Activated T-cell treated with anti-CD3 and anti-CD28 coated beads, Interleukin-2, amount 50 U/mL, for 48 hours (primary cell): Measurements from ENCODE around the gene KLHL26.

Experiments
- DNase-seq, 2 experiments: peaks; one replicate each; pipeline ENCODE4 v3.0.0-alpha.2; 2020

The KLHL26 gene

DNA sequence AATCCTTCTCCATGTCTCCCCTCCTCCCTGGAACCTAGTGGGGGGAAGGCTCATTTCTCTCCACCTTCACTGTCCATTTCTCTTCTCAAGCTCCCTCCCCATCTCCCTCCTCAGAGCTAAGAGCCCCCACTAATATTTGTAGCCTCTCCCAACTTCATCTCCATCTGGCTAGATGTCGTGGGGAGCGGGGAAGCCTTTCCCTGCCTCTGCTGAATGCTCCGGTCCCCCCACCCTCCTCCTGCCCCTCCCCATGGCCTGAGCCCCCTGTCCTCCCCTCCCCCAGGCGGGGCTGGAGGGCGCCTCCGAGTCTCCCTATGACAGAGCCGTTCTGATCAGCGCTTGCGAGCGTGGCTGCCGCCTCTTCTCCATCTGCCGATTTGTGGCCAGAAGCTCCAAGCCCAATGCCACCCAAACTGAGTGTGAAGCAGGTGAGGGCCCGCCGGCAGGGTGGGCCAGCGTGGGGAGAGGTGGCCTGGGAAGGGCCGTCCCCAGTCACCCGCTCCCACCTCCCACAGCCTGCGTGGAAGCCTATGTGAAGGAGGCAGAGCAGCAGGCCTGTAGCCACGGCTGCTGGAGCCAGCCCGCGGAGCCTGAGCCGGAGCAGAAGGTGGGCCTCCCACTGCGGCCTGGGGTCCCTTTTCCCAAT, 23.1 kb upstream of the KLHL26 start:
- no peak for DNase-seq

DNA sequence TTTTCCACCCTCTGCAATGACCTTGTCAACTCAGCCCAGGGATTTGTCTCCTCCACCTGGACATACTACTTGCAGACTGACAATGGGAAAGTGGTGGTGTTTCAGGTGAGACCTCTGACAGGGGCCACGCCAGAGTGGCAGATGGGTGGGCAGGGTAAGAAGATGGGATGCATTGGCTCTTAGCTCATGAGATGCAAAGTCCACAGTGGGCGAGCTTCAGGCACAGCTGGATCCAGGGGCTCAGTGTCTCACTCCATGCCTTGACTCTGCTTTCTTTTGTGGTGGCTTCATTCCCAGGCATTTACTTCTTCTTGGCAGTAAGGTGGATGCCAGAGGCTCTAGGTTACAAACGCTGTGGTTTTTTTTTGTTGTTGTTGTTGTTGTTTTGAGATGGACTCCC, 20.8 kb upstream of the KLHL26 start:
- no peak for DNase-seq

DNA sequence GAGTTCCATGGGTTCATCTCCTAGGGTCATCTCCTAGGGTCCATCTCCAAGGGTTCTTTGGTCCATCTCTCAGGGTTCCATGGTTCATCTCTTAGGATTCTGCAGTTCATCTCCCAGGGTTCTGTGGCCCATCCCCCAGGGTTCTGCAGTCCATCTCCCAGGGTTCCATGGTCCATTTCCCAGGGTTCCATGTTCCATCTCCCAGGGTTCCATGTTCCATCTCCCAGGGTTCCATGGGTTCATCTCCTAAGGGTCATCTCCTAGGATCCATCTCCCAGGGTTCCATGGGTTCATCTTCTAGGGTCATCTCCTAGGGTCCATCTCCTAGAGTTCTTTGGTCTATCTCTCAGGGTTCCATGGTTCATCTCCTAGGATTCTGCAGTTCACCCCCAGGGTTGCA, 19.3 kb upstream of the KLHL26 start:
- no peak for DNase-seq

DNA sequence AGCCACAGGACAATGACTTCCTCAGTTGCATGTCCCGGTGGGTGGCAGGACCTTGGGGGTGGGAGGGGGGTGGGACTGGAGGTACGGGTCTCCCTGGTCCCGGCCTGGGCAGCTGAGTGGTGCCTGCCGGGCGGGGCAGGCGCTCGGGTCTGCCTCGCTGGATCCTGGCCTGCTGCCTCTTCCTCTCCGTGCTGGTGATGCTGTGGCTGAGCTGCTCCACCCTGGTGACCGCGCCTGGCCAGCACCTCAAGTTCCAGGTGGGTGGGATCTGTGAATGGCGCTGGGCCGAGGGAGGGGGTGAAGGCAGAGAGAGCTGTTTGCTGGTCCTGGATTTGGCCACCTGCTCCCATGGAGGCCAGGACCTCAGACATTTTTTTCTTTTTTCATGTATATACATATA, 18.6 kb upstream of the KLHL26 start:
- DNase-seq, result no peak

DNA sequence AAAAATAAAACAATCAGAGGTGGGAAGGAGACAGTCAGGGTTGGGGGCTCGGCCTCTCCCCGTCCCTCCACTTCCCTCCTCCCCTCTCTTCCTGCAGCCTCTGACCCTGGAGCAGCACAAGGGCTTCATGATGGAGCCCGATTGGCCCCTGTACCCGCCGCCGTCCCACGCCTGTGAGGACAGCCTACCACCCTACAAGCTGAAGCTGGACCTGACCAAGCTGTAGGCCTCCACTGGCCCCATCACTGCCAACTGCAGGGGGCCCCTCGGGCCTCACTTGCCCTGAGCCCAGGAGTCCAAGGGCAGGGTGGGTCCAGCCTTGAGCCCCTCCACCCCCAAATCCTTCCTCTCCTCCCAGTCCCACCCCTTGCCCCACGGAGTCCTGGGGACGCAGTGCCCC, 16.5 kb upstream of the KLHL26 start:
- DNase-seq, result no peak

DNA sequence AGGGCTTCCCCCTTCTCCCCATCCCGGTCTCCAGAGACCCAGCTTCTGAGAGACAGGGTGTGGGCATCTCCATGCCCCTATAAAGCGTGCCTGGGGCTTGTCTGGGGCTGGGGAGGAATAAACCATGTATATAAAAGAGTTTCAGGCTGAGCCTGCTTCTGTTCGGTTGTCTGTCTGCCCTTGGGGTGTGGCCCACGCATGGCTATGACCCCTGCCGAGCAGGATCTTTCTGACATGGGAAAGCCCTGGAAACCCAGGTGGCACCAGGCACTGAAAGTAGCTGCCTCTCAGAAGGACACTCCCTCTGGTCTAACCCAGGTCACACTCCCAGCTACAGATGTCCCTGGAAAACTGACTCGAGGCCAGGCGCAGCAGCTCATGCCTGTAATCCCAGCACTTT, 15.9 kb upstream of the KLHL26 start:
- DNase-seq, result no peak

DNA sequence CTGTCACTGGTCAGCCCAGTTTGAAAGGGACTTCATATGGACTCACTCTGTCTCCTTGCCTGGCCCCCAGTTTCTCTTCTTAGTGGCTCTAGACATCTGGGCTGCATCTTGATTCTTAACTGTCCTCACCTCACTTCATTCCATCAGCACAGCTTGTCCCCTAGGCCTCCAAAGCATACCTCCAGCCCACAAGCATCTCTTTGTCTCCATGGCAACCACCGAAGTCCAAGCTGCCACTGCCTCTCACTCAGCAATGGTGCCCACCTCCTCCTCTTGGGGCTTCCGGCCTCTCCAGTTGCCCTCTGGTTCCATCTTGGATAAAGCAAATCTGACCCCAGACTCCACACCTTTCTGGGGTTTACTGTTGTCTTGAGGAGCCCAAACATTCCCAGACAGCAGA, 9.9 kb upstream of the KLHL26 start:
- DNase-seq, result no peak

DNA sequence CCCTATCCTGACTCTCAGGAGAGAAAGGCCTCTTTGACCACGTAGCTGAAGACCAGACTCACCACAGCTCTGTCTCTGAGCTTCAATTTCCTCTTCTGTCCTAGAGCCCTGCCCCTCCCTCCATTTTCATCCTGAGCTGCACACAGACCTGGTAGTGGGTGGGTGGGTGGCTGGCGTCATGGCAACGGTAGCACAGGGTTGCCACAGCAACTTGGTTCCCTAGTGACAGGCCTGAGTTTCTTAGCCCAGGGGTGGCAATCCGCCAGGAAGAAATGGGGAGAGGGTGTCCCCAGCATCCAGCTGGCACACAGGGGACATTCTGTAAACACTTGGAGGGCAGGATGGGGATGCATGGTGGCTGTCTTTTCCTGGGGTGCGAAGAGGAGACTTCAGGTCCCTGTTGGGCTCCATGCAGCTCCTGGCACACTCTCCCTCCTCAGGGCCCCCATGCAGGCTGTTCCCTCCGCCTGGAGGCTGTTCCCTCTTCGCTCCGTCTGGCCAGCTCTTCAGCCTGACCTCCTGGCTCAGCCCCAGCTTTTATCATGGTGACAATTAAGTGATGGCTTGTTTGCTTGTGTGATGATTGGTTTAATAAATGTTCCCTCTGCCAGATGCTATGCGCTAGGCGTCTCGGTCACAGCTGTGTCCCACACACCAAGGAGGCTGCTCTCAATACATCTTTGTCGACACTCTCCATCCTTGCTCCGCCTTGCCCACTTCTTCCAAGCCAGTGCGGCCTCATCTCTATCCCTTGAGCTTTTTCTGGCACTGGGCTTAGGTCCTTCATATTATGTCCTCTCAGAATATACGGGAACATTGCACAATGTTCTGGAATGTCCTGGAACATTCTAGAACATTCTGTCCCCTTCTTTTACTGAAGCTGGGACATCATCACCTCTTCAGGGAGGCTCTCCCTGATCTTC, 7.4 kb upstream of the KLHL26 start:
- no peak for DNase-seq

DNA sequence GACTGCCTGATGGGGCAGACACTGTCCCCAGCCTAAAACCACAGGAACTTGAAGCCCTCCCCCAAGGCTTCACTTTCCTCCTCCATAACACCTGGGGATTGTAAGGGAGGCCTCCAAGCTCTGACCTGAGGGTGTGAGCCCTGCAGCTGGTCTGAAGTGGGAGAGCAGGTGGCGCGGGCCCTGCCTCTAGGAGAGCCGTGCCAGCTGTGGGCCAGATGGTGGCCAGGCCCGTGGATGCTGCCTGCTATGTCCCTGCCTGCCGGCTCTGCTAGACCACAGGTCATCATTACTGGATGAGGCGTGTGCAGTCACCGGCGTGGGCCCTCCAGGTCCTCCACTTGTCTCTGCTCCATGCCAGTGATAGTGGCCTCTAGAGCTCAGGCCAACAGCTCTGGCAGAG, 3.5 kb upstream of the KLHL26 start:
- no peak for DNase-seq

DNA sequence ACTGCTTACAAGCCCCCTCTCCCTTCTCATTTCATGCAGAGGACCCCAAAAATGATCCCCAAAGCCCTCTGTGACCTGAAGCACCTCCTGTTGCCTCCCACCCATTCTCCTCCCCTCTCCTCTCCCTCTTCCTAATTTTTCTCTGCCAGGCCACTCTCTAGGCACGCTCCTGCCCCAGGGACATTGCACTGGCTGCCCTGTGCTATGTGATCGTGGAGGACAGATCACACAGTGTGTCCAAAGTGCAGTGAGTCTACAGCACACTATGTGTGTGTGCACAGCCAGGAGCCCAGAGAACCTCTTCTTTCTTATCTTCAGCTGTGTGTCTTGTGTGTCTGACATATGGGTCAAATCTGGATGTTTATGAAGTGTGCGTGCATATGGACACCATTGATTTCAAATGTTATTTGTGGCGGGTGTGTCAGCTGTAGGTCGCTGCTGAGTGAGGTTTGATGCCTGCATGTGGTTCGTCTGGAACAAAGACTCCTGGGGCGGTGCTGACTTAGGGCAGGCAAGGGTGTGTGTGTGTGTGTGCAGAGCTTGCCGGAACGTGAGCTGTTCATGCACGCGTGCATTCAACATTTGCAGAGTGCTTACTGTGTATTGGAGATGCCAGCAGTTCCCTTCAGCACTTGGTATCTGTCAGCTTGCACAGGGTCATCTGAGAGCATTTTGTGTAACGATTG, 2.1 kb upstream of the KLHL26 start:
- DNase-seq, result no peak

DNA sequence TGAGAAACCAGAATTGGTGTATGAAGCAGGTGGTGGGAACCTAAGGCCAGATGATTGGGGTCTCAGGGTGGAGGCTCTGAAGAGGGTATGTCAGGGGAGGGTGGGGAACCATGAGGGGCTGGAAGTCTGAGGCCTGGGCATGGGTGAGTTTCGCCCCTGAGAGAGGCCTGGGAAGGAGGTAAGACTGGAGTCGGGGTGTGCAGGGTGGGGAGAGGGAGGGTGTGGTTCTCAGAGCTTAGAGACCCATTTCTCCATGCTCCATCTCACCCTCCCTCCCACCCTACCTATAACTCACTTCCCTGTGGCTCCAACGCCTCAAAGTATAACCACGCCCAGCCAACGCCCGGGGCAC, 1.0 kb upstream of the KLHL26 start:
- no peak for DNase-seq

DNA sequence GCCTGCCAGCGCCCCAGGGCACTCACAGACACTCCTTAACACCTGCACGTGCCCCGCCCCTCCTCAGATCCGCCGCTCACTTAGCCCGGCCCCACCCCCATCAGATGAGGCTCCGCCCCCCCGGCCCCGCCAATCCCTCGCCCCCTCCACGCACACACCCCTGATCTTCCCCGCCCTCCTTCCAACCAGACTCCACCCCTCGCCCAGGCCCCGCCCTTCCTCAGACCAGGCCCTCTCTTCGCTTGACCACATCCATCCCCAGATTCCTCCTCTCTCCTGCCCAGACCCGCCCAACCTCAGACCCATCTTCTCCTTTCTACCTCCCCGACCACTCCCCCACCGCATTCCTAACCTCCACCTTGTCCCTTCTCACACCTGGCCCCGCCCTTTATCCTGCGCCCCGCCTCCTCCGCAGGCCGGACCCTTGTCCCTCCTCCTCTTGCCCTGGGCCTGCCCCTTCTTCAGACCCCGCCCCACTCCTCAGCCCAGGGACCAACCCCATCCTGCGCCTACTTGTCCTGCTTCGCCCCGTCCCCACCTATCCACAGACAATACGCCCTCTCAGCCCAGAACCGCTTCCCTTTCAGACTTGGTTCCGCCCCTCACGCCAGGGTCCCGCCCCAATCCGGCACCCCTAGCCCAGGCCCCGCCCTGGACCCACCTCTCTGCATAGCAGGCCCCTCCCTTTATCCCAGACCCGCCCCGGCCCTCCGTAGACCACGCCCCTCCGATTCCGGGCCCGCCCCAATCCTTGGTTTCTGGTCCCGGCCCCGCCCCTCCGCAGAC, 452 bp upstream of the KLHL26 start:
- DNase-seq, result peak; percentile 100

DNA sequence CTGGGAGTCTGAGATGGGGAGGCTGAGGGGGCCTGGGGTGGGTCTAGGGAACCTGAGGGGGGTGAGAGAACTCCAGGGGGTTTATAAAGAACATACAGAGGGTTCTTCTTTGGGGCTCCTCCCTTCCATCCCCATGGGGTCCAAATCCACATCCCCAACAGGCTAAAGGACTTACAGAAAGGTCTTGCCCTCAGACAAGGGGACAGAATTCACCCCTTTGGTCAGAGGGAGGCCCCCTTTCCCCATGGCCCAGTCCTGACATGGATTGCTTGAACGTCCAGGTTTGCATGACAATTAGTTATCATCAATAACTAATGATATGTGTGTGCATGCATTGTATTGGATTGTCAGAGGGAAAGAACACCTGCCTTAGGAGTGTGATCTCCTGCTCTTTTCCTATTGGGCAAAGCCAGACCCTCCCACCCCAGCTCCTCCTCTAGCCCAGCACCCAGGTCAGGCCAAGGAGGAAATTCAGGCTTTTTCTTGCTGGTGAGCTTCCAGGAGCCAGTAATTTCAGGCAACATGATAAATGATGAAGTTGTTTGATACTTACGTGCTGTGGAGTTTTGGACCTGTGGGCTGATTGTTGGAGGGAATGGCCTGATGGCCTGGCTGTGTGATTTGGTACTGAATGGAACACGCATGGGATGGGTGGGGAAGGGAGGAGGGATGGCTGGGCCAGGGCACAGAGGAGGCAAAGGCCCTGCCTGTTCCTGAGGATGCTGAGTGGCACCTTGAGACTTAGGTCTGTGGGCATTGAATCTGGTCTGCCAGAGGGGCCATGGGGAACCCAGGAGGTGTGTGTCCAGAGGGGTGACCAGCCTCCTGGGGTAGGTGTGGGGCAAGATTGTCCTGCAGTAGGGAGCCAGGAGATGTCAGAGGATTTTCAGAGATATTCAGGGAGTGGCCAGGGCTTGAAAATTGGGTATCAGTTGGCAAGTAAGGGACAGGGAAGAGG, 1.1 kb downstream of the KLHL26 start:
- DNase-seq, result no peak

DNA sequence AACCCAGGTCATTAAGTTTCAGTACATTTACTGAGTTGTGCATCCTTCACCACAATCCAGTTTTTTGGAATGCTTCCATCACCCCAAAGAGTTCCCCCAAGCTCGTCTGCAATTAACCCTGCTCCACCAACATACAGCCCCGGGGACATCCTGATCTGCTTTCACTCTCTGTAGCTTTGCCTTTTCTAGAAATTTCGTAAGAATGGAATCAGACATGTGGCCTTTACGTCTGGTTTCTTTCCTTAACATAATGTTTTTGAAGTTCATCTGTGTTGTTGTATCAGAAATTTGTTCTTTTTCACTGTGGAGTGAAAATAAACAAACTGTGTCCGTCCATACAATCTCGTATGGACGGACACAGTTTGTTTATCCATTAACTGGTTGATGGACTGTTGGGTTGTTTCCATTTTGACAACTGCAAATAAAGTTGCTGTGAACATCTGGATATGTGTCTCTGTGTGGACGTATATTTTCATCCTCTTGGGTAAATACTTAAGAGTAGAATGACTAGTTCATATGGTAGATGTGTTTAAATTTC, 2.9 kb downstream of the KLHL26 start:
- no peak for DNase-seq

DNA sequence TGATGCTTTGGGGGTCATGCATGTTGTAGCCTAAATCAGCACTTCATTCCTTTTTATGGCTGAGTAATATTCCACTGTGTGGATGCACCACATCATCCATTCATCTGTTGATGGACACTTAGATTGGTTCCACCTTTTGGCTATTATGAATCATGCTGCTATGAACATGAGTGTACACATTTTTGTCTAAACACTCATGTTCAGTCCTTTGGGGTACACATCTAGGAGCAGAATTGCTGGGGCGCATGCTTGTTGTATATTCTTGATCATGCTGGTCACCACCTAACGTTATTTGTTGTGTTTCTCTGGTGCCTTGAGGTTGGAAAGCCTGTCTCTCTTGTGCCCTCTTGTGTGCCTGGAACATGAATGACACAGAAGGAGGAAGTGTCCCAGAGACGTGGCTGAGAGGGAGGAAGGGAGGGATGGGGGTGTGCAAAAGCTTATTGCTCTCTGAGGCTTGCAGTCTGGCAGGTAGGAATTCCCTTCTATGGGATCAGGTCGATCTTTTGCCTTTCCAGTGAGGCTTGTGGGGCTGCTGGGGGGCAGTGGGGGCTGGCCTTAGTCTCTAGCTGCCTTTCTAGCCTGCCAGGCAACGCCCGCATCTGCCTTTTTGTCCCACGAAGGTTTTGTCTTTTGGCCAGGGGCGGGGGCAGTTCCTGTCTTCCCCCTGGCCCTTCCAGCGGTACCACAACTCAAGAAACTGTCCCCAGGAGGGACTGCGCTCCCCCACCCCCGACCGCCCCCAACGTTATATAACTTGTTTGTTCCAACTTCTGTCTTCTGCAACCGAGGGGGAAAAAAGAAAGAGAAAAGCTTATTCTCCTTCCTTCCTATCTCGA, 7.6 kb downstream of the KLHL26 start:
- DNase-seq, result no peak

DNA sequence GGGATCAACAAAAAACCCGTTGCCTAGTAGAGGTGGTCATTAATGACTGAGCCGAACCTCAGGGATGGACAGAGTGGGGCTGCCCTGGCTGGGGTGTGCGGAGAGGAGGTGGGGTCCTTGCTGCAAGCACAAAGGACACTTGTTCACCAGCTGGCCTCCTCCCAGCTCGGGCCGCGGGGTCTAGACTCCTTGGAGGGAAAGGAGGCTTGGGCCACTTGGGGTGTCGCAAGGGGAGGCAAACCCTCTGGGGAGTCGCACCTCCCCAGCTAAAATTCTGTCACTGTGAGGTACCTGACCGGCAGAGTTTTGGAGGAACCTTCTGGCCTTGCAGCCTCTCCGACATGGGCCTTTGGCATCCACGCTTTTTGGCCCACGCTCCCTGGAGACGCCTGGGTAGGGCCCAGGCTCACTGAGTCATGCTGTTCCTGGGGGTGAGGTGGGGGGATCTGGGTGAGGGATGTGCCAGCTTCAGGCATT, 8.2 kb downstream of the KLHL26 start:
- DNase-seq, result no peak

DNA sequence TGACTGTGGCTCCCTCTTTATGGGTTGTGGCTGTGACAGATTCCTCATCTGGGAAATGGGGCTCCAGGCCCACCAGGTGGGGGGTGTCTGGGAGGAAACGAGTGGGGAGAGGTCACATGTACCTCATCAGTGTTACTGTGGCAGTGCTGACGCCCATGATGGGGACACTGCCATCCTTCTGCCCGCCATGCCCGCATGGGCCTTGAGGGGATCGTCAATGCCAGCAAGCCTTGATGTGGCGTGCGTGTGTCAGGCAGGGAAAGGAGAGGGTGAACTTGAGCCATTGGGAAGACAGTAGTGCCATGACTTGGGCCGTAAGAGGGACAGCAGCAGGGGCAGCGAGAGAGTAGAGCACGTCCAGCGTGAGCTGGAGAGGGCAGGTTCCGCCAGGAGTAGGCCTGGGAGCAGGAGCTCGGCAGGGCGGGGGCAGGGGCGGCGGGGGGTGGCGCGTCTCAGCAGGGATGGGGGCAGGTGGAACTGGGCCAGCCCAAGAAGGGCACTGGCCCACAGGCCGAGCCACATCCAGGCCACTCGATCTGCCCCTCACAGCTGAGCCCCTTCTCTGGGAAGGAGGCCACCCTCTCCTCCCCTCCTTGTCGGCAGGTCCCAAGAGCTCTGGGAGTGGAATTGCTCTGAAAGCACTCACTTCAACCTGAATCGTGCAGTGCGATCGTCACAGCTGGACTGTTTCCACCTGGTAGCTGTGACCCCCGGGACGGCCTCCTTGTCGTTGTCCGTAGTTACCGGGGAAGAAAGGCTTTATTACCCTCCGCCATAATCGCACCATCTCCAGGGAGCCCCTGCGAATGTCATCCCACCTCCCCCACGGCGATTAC, 9.9 kb downstream of the KLHL26 start:
- no peak for DNase-seq

DNA sequence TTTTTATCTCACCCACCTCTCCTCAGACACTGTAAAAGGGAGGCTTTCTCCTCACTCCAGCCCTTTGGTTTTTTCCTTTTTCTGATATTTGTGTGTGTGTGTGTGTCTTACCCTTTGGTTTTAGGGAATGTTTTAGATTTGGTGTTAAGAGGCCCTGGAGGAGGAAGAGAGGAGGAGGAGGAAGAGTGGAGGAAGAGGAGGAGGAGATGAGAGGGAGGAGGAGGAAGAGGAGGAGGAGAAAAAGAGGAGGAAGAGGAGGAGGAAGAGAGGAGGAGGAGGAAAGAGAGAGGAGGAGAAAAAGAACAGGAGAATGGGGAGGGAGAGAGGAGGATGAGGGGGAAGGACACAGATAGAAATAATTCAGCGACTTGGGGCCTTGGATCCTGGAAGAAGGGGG, 10.5 kb downstream of the KLHL26 start:
- DNase-seq, result no peak

DNA sequence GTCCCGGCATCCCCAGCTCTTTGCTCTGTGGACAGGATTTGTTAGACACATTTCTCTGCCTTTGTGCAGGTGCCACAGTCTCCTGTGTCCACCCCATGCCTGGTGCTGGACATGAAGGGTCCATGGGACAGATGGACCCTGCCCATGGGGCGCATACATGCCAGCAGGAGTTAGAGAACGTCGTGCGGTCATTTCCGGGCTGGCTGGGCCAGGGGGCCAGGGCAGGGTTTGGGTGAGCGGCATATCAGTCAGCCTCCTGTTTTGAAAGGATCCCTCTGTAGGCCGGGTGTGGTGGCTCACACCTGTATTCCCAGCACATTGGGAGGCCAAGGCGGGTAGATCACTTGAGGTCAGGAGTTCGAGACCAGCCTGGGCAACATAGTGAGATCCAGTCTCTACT, 11.0 kb downstream of the KLHL26 start:
- no peak for DNase-seq

DNA sequence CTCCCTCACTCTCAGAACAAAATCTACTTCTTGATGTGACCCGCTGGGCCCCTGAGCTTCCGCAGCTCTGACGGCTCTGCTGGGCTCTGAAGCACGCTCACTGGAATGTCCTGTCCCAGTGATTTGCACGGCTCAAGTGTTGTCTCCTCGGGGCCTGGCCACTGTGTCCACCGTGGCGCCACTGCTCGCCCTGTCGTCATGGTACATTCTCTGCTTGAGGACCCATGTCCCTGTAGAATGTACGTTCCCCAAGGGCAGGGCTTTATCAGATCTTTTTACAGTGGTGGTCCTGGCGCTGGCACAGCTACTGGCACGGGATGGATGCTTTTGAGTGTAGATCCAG, 12.1 kb downstream of the KLHL26 start:
- no peak for DNase-seq
